DMS79 treated with DMSO at 0.1 percent for 48 hours (cell line): ENCODE data around the gene PAX5.
"Not testable (repeated sequence)": the region's sequence is repeated elsewhere in the genome, so short reads cannot be mapped to it uniquely, and the experiment has no call there.

Experiments
- DNase-seq: peaks from one replicate; lab custom pipeline; 2025; lab: John Stamatoyannopoulos, UW

The PAX5 gene

DNA sequence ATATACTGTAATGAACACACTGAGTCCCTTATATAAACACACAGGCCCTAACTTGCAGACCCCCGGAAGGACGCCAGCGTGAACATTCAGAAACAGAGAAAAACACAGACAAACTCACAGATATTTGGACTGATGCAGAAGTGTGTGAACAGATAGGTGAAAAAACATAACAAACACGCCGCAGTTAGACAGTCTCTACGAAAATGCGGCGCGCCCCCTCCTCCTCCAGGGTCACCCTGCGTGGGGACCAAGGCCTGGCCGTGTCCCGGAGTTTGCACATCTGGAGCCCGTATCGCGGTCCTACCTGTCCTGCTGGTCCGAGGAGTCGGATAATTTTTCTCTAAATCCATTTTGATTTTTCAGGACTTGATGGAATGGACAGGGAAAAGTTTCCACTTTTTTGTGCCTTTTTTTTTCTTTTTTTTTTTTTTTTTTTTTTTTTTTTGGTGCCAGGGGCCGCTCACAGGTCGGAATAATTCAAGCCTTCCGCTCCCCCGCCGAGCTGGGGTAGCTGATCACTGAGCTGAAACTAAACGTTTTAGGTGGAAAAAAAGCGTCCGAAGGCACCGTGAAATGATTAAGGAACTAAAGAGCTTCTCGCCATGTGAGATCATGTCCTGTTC, at the start of gene PAX5:
TSS of gene PAX5 (minus strand) at position 587 of the 623 bp plus-strand sequence. CDS start at position 350, 237 bp downstream.
- no peak for DNase-seq

DNA sequence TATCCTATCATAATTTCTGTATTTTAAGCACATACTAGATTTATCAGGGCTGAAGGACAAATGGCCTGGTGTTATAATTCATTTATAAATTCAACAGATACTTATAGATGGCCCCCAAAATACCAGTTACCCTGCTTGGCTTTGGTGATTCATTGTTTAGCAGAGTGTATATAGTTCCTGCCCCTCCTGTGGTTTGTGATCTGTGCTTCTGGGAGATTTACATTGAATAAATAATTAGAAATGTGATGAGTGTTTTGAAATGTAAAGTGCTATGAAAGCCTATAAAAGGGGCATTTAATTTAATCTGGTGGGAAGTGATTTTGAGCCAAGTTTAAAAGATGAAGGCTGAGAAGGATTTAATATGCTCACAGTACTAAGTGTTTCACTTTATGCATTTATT, 49.6 kb upstream of the PAX5 start:
- DNase-seq, result no peak

DNA sequence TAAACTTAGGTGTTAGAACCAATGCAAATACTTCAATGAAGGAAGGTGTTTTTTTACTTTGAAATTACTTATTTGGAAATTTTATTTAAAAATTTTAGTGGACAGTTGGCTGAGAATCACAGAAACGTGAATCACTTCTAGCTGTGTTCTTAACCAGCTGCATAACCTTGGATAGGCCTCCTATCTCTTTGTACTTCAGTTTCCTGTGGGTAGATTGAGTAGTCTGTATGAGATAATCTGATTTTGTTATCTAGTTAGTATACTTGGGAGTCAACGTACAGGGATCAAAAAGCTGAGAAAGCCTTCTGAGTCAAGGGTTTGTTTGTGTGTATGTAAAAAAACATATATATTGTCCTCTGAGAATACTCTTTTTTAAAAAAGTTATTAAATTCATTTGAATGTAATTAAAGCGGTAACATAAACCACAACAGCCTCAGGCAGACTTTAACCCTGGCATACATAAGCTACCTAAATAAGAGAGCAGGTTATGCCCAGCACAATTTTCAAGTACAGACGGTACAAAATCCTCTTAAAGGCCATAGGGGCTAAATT, 48.2 kb upstream of the PAX5 start:
- DNase-seq, result no peak

DNA sequence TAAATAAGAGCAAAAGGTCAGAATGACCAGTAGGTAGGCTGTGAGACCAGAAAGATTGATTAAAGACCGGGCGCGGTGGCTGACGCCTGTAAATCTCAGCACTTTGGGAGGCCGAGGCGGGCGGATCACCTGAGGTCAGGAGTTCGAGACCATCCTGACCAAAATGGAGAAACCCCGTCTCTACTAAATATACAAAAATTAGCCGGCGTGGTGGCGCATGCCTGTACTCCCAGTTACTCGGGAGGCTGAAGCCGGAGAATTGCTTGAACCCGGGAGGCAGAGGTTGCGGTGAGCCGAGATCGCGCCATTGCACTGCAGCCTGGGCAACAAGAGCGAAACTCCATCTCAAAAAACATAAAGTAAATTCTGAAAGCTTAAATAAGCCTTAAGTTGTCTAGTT, 47.4 kb upstream of the PAX5 start:
- DNase-seq, result not testable (repeated sequence)

DNA sequence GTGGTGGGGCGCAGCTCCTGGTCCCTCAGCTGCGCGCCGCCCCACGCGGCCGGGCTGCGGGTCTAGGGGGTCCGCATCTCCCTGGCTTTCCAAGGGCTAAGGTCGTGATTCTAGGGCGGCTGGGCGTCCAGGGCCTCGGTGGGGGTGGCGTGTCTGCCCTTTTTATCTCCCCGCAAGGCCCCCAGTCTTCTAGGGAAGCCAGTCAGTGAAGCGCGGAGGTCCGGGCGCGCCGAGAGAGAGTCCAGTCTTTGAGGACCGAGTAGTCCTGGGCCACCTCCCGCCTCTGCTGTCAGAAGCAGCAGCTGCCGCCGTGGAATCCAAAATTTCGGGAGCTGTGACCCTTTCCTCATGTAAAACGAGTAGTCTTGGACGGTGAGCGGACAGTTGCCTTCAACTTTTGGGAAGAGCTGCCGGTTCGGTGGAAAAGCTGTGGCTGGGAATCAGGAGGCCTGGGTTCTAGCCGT, 46.1 kb upstream of the PAX5 start:
- not testable (repeated sequence) for DNase-seq

DNA sequence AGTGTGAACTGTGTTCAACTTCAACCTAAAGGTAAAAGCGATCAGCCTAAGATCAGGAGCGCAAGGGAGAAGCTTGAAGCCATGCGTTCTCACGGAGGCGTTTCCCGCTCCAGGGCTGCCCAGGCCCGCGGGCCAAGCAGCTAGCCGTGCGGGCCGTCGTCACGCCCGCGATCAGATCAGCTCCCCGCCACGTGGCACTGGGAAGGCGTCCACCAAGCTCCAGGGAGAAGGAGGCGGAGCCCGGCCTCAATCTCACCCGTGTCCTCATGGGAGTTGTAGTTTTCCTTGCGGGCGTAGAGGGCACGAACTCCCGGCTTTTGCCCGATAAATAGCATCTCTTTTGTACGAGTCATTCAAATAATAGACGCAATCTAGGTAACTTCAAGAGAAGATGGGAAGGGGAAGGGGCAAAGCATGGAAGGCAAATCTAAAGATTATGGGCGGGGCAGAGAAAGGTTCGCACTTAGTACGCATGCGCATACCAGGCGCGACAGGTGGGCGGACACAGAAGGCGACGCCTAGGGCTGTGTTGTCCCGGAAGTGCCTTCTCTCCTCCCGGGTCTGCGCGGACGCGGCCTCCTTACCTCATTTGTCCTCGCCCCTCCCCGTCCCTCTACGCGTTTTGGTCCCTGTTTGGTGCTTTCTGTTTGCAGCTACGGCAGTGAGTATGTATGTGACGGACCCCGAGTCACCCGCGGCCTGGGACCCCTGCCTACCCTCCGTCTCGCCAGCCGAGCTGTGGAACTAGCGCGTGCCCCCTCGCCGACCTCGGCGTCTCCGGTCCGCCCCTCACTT, 45.5 kb upstream of the PAX5 start:
- DNase-seq, result peak; percentile 98

DNA sequence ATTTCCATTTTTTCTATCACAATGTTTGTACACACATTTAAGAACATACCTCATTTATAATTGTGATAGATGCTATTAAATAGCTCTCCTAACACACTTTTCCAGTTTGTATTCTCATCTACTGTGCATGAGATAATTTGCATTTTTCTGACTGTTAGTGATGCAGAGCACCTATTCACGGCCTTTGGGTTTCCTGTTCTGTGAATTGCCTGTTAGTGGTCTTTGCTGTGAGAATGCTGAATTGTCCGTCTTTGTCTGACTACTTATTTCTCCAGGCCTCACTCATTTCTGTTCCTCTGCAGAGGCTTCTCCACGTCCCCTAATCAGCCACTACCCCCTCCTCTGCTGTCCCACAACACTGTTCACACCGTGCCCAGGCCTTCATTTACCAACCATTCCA, 40.7 kb upstream of the PAX5 start:
- not testable (repeated sequence) for DNase-seq

DNA sequence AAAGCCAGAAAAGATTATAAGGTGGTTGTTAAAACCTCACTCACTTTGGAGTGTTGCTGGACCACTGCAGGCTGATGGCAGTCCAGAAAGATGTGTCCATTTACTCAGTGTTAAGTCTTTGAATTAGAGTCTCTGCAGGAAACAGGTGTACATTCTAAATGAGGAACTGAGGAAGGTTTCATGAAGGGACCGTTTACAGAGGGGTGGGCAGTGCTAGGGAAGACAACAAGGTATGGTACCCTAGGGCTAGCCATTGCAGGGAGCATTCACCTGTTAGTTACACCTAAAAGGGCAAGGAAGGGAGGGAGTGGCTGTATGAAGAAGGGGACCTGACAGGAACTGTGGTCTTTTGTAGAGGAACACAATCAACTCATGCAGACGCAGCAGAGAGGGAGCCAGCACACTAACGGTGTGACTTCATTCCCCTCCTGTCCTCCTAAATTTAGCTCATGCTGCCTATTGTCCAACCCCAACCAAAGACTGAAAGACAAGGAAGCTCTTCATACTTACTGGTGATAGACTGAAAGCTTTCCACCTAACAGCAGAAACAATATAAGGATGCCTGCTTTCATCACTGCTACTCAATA, 32.2 kb upstream of the PAX5 start:
- no peak for DNase-seq

DNA sequence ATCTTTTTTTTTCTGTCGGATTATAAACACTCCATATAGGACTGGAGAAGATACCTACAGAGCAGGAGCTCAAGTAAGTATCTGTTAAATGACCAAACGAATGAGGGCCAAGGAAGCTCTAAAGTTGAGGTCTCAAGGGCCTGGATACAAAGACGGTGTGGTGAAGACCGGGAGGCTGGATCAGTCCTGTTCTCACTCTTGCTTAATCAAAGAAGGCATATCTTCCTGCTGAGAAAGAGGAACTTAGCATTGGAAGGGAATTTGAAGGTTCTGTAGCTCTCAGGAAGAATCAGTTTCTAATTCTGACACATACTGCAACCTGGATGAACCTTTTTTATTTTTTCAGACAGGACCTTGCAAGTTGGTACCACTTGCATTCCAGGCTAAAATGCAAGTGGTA, 28.3 kb upstream of the PAX5 start:
- DNase-seq, result no peak

DNA sequence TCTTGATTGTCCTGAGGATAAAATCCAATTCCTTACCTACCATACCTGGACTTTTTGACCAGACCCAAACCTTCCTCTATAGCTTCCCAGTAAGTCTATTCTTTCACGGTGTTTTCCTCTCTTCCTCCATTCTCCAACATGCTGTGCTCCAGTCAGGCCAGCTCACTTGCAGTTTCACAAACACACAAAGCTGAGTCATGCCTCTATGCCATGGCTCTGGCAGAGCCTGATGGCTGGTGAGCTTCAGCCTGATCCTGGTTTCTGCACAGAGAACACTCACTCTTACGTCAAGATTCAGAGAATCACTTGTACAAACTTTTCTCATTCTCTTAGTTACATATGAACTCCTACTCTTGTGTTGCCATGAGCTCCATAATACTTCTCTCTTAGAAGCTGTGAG, 27.7 kb upstream of the PAX5 start:
- DNase-seq, result no peak

DNA sequence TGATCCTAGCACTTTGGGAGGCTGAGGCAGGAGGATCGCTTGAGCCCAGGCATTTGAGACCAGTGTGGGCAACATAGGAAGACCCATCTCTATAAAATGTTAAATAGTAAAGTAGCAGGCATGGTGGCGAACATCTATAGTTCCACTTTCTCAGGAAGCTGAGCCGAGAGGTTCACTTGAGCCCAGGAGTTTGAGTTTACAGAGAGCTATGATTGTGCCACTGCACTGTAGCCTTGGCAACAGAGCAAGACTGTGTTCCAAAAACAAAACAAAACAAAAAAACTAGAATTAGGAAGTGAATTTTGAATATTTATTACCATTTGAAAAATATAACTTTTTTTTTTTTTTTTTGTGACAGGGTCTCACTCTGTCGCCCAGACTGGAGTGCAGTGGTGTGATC, 26.8 kb upstream of the PAX5 start:
- no peak for DNase-seq

DNA sequence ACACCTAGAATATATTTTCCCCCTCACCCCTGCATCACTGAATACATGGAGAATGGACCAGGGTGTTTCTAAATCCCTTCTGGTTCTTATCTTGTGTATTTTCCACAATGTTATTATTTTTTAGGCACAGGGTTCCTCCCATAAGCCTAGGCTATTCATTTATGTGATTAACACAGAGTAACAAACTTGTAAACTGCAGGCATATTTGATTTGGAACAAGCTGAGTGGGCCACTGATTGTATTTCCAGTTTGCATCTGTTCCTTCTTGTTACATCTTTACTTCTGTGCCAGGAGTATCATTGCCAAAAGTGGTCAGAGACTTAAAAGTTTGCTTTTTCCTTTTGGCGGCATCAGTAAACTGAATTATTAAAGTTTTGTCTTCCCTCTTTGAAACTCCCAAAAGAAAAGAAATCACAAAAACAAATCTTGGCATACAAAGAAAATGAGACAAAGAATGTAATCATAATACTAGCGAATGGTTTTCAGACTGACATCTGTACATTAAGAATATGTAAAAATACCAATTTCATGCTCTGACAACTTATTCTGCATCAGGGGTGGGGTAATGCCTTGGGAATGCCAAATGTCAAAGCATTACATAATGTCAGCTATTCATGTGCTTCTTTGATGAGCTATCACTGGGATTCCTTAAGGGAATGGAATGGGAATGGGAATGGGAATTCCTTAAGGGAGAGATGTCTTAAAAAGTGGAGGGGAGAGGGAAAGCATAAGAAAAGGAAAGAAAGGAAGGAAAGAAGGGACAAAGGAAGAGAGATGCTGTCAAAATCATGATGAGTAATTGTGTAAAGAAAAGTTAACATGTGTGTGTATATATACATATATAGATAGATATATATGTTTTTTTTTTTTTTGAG, 22.2 kb upstream of the PAX5 start:
- no peak for DNase-seq

DNA sequence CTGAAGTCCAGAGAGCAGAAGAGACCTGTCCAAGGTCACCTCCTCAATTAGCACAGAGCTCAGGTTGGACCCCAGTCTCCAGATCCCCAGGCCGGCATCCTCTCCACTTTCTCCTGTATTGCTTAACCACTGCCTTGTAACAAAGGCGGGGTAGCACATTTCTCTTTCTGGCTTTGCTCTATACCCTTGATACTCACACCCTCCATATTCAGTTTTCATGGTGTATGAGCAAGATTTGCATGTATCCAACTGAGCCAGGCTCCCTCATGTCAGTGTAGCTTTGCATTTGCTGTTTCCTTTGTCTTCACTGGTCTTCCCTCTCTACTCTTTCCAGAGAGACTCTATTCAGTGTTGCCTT, 20.3 kb upstream of the PAX5 start:
- not testable (repeated sequence) for DNase-seq

DNA sequence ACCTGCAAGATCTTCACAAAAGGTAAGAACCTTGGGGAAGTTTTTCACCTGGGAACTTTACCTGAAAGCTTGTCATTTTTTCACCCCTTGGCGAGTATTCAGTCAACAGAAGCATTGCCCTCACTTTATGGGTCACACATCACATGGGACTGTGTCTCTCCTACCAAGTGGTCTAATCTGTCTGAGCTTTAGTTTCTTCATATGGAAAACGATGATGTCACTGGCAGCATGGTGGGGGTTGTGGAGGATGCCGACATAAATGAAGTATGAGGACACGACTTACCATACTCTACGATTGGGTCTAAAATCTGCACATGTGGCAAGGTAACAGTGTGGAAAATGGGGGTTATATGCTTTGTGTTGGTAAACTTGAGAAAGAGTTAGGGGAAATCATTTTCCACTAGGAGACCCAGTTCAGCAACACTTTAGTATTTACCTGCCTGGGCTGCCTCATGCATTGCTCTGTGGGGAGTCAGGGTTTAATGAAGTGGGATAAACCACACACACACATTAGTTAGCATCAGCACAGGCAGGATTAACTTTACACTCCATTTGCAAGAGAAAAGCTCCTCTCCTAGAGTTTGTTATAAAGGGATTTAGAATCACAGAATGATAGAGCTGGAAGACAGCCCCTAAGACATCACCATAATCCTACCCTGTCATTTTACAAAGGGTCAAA, 19.8 kb upstream of the PAX5 start:
- DNase-seq, result no peak

DNA sequence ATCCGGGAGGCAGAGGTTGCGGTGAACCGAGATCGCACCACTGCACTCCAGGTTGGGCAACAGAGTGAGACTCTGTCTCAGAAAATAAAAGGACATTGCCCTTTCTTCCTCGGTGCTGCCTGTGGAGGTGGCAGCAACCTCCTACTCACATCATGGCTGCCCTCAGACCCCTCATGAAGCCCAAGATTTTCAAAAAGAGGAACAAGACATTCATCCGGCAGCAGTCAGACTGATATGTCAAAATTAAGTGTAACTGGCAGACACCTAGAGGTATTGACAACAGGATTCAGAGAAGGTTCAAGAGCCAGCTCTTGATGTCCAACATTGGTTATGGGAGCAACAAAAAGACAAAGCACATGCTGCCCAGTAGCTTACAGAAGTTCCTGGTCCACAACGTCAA, 12.6 kb upstream of the PAX5 start:
- no peak for DNase-seq

DNA sequence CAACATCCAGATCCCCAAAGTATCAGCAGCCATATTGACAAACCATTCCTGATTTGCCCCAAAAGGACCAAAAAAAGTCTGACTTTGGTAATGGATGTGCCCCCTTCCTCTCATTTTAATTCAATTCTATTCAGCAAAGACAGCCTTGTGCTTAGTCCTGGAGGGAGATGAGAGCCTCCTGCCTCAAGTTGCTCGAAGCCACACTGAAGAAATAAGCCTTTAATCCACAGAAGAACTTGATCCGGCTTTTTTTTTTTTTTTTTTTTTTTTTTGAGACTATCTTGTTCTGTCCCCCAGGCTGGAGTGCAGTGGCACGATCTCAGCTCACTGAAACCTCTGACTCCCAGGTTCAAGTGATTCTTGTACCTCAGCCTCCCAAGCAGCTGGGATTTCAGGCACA, 8.4 kb upstream of the PAX5 start:
- DNase-seq, result no peak

DNA sequence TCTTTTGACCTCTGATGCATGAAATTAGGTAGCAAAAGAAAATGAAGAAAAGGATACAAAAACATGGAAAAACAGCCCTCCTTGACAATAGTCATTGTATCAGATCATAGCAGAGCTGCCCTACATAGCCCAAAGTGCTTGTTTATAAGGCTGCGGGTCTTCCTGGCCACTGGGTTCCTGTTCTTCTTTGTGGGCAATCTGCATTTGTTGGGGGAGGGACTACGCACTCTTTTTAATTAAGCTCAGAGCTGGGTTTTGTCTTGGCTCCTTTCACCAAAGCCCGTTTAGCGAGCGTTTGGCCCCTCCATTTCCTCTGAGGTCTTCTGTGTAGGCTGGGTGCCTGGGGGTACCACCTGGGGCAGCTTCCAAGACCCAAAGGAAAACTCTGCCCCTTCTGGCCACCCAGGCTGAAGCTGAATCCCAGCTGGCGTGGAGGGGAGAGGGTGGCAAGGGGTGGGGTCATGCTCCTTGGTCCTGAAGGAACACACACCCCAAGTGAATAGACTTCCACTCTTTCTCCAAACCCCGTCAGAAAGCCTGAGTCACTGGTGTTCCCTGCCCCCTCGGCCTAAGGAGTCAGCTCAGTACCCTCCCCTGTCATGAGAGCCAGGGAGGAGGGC, 6.5 kb upstream of the PAX5 start:
- no peak for DNase-seq

DNA sequence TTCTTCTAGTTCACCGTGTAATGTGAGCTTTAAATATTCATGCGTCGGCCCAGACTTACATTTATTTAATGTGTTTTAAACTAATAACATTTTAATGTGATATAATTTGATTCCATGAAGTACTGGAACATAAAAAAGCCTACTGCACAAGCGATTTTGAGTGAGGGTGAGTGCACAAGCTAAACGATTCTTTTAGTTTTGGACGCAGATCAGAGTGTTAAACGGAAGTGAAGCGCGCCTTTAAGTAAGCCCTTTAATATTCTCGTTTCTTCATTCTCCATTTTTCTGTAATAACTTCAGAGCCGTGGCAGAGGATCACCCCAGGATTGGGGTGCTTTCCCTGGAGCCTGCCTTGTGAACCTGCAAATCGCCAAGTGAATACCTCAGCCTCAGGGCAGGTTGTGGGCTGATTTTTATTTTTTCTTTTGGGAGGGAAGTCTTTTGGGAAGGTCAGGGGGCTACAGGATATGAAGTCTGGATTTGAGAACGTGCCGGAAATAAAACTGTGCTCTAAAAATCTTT, 4.9 kb upstream of the PAX5 start:
- DNase-seq, result no peak

DNA sequence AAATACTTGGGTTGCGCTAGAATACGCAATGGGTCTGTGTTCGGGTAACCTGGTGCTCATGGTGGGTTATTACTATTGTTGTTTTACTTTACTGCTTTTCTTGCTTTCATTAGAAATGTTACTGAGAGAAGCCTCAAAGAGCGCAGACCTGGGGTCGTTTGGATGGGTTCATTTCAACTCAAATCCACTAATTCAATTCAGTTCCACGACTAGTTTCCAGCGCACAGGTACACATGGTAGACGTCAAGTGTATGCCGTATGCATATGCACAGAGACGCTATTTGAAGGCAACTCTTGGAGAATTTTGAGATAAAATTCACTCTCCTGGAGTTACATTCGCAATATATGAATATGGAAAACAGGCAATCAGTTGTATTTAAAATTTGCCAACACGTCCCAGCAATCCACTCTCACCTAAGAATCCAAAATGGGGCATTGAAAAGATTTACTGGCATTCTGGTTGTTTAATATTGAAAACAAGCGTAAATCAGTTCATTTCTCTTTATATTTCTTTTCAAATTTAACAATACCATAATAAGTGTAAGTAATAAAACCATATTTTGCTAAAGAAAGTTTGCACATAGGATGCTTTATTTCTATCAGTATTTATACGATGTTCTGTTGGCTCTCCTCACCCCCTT, 4.4 kb upstream of the PAX5 start:
- no peak for DNase-seq
